ENCODE results near the gene SPECC1L.

Gene SPECC1L

GRCh38 chr22:24402460-24403192 lies 132.0 kb downstream of the SPECC1L start:
- Histone ChIP-seq H3K27ac (peak overlapping the region; percentile 75), H3K36me3 (peaks cover 6 to 28% (median 7%) of the 10 kb centered on the region in 3 donors), H3K27me3 (no peaks in the 10 kb centered on the region), H3K4me1 (peaks cover 0 to 68% (median 47%) of the 10 kb centered on the region in 4 donors), H3K9me3 (no peaks in the 10 kb centered on the region), H3K4me3 (no peak overlapping the region)
- TF ChIP-seq, protein P1, sequence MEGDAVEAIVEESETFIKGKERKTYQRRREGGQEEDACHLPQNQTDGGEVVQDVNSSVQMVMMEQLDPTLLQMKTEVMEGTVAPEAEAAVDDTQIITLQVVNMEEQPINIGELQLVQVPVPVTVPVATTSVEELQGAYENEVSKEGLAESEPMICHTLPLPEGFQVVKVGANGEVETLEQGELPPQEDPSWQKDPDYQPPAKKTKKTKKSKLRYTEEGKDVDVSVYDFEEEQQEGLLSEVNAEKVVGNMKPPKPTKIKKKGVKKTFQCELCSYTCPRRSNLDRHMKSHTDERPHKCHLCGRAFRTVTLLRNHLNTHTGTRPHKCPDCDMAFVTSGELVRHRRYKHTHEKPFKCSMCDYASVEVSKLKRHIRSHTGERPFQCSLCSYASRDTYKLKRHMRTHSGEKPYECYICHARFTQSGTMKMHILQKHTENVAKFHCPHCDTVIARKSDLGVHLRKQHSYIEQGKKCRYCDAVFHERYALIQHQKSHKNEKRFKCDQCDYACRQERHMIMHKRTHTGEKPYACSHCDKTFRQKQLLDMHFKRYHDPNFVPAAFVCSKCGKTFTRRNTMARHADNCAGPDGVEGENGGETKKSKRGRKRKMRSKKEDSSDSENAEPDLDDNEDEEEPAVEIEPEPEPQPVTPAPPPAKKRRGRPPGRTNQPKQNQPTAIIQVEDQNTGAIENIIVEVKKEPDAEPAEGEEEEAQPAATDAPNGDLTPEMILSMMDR (IDR thresholded peaks at IDR 0.05), result no peak
- peak; percentile 88 to 90 for DNase-seq
- intact Hi-C loops (cut with DNase I; ENCODE audit: low total_unique reads), result no loop called here

GRCh38 chr22:24403346-24403745 lies 132.7 kb downstream of the SPECC1L start:
- peaks cover 6 to 29% (median 6%) of the 10 kb centered on the region in 3 donors for H3K36me3 ChIP-seq
- peaks cover 0 to 72% (median 51%) of the 10 kb centered on the region in 4 donors for H3K4me1 ChIP-seq
- H3K27ac ChIP-seq, result peak overlapping the region; percentile 75
- no peak for DNase-seq
- no peak overlapping the region for H3K4me3 ChIP-seq
- no peaks in the 10 kb centered on the region for H3K9me3 ChIP-seq
- intact Hi-C loops (cut with DNase I; ENCODE audit: low total_unique reads), result no loop called here
- H3K27me3 ChIP-seq, result no peaks in the 10 kb centered on the region
- TF ChIP-seq, protein P1 (IDR thresholded peaks at IDR 0.05), result no peak

DNA sequence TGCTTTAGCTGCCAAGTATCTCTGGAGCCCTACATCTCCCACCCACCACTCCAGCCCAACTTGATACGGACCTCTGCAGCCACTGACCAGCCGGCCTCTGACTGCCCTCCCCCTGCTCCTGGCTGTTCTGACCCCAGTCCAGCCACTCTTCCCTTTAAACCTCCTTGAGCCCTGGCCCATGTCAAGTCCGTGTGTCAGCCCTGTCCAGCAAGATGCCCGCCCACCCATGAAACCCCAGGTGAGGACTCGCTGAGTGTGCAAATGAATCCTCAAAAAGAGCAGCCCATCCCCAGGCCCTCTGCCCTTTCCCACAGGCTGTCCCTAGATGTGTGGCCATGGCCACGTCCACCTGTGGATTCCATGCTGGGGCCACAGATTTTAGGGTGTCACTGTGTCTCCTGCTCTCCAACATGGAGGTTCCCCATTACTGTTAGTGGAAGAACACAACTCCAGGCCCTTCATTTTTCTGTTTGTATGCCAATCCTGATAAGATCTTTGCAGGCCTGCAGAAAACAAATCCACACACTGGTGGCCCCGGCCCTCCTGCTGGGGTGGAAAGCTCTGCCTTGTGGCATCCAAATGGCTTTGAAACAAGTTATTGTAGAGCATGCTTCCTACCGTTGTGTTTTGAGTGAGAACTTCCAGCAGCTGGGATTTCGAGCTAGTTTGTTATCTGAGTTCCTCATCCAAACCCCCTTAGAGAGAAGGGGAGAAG lies 134.1 kb downstream of the SPECC1L start:
- peak in 1 of 2 donors; percentile 50 for DNase-seq

GRCh38 chr22:24405631-24406321 lies 135.1 kb downstream of the SPECC1L start:
- DNase-seq, result no peak
- Histone ChIP-seq H3K9me3 (no peaks in the 10 kb centered on the region), H3K4me3 (no peak overlapping the region), H3K36me3 (peaks cover 0 to 17% (median 0%) of the 10 kb centered on the region in 3 donors), H3K4me1 (peaks cover 0 to 67% (median 50%) of the 10 kb centered on the region in 4 donors), H3K27ac (no peak overlapping the region), H3K27me3 (no peaks in the 10 kb centered on the region)
- intact Hi-C loops (cut with DNase I; ENCODE audit: low total_unique reads), result no loop called here
- TF ChIP-seq, protein P1 (IDR thresholded peaks at IDR 0.05), result no peak

More for the DNA sequence above, 134.1 kb downstream of the SPECC1L start:
- peaks cover 0 to 16% (median 0%) of the 10 kb centered on the region in 3 donors for H3K36me3 ChIP-seq
- TF ChIP-seq, protein P1 (IDR thresholded peaks at IDR 0.05), result no peak
- no peaks in the 10 kb centered on the region for H3K9me3 ChIP-seq
- peak overlapping the region; percentile 75 for H3K27ac ChIP-seq
- peaks cover 0 to 72% (median 51%) of the 10 kb centered on the region in 4 donors for H3K4me1 ChIP-seq
- no peak overlapping the region for H3K4me3 ChIP-seq
- no peaks in the 10 kb centered on the region for H3K27me3 ChIP-seq
- intact Hi-C loops (cut with DNase I; ENCODE audit: low total_unique reads), result no loop called here
